Progenitor cell of endocrine pancreas (in vitro differentiated cells): Measurements from ENCODE around the gene ALDH1L2. TPM values are rescaled to one million over a fixed set of nuclear protein-coding genes. Genes with fewer than 3 reads are reported as not detected.

Experiments used
- DNase-seq: peaks from one replicate; pipeline ENCODE4 v3.0.0; 2021; ENCODE audit warnings: low spot score; ENCODE audit not compliant: unreplicated experiment
- H3K27ac Mint-ChIP-seq: 2 replicates; pipeline ENCODE4 v1.8.0; 2021; ENCODE audit warnings: mild to moderate bottlenecking, moderate library complexity, mixed read lengths
- H3K27me3 Mint-ChIP-seq: 2 replicates; pipeline ENCODE4 v1.8.0; 2021; ENCODE audit warnings: mixed read lengths
- H3K36me3 Mint-ChIP-seq: 2 replicates; pipeline ENCODE4 v1.8.0; 2022; ENCODE audit warnings: mixed read lengths; ENCODE audit not compliant: insufficient read depth
- H3K4me1 Mint-ChIP-seq: 2 replicates; pipeline ENCODE4 v1.8.0; 2021; ENCODE audit warnings: low read depth, mixed read lengths
- H3K4me3 Mint-ChIP-seq: 2 replicates; pipeline ENCODE4 v1.8.0; 2021; ENCODE audit warnings: low read depth, mild to moderate bottlenecking, moderate library complexity, mixed read lengths
- H3K9me3 Mint-ChIP-seq: 2 replicates; pipeline ENCODE4 v1.8.0; 2021; ENCODE audit warnings: low read depth, mixed read lengths
- total RNA-seq: library from RNA; stranded (reverse); gene quantifications from 2 replicates; pipeline ENCODE4 v1.2.1, GENCODE V29; 2021
- TF ChIP-seq, protein P1 (sequence below): fragments of 200-600 bp; sonication (generic); IDR thresholded peaks from one replicate; pipeline ENCODE4 v1.5.0; 2021; ENCODE audit warnings: antibody characterized with exemption, mild to moderate bottlenecking; ENCODE audit not compliant: unreplicated experiment

Gene ALDH1L2
- total RNA-seq, 1 donor from 2014 or later = 0.69 TPM

DNA sequence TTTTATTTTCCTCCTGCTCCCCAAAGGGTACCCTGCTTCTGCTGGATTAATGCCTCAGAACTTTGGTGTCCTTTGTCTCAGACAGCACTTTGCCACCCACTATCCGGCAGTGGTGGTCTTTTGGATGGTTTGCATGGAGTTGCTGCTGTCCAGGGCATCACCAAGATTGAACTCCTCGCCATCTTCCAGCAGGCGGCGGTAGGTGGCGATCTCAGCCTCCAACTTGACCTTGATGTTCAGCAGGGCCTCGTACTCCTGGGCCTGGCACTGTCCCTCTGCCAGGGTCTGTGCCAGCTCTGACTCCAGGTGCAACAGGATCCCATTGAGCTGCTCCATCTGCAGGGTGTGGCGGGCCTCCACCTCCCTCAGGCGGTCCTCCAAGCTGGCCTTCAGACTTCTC, 107.6 kb downstream of the ALDH1L2 start:
- no peaks in the 10 kb centered on the region for H3K4me1 Mint-ChIP-seq
- peaks cover 3% of the 10 kb centered on the region for H3K9me3 Mint-ChIP-seq
- no peaks in the 10 kb centered on the region for H3K27me3 Mint-ChIP-seq
- no peak overlapping the region for H3K4me3 Mint-ChIP-seq
- TF ChIP-seq, protein P1, sequence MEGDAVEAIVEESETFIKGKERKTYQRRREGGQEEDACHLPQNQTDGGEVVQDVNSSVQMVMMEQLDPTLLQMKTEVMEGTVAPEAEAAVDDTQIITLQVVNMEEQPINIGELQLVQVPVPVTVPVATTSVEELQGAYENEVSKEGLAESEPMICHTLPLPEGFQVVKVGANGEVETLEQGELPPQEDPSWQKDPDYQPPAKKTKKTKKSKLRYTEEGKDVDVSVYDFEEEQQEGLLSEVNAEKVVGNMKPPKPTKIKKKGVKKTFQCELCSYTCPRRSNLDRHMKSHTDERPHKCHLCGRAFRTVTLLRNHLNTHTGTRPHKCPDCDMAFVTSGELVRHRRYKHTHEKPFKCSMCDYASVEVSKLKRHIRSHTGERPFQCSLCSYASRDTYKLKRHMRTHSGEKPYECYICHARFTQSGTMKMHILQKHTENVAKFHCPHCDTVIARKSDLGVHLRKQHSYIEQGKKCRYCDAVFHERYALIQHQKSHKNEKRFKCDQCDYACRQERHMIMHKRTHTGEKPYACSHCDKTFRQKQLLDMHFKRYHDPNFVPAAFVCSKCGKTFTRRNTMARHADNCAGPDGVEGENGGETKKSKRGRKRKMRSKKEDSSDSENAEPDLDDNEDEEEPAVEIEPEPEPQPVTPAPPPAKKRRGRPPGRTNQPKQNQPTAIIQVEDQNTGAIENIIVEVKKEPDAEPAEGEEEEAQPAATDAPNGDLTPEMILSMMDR = peak; percentile 8
- H3K36me3 Mint-ChIP-seq = no peaks in the 10 kb centered on the region
- no peak overlapping the region for H3K27ac Mint-ChIP-seq
- DNase-seq = no peak

DNA sequence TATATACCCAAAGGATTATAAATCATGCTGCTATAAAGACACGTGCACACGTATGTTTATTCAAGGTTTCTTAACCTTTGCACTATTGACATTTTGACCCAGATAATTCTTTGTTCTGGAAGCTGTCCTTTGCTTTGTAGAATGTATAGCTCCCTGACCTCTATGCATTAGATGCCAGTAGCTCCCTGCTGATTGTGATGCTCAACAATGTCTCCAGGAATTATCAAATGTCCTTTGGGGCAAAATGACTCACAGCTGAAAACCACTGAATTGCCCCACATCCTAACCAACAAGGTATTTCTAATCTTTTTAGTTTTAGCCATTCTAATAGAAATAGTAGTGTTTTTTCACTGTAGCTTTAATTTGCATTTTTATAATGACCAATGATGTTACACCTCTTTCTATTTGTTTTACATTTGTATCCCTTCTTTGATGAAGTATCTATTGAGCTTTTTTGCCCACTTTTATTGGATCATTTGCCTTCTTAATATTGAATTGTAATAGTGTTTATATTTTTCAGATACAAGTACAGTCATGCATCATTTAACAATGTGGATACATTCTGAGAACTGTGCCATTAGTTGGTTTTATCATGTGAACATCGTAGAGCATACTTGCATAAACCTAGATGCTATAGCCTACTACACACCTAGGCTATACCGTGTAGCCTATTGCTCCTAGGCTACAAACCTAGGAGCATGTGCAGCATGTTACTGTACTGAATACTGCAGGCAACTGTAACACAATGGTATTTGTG, 108.5 kb downstream of the ALDH1L2 start:
- TF ChIP-seq, protein P1 = no peak
- Mint-ChIP-seq H3K27ac (no peak overlapping the region), H3K27me3 (no peaks in the 10 kb centered on the region), H3K4me3 (no peak overlapping the region), H3K9me3 (peaks cover 3% of the 10 kb centered on the region), H3K4me1 (no peaks in the 10 kb centered on the region), H3K36me3 (no peaks in the 10 kb centered on the region)
- DNase-seq = no peak

DNA sequence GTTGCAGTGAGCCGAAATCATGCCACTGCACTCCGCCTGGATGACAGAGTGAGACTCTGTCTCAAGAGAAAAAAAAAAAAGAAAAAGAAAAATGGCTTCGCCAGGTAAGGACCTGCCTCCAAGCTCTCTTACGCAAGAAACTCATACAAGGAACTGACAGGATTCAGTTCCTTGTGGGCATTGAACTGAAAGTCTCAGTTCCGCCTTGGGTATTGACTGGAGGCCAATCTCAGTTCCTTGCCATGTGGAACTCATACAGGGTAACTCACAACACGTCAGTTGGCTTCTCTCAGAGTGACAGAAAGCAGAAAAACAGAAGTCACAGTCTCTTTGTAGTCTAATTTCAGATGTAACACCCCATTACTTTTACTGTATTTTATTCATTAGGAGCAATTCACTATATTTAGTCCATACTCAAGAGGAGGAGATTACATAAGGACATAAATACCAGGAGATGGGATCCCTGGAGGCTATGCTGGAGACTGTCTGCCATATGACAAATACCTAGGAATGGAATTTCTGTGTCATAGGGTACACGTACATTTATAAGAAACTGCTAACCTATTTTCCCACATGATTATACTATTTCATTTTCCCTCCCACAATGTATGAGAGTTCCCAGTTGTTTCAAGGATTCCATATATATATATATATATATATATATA, 109.5 kb downstream of the ALDH1L2 start:
- peaks cover 3% of the 10 kb centered on the region for H3K9me3 Mint-ChIP-seq
- H3K27me3 Mint-ChIP-seq = no peaks in the 10 kb centered on the region
- no peak overlapping the region for H3K4me3 Mint-ChIP-seq
- no peak for DNase-seq
- H3K4me1 Mint-ChIP-seq = no peaks in the 10 kb centered on the region
- TF ChIP-seq, protein P1 = no peak
- H3K36me3 Mint-ChIP-seq = no peaks in the 10 kb centered on the region
- H3K27ac Mint-ChIP-seq = no peak overlapping the region

DNA sequence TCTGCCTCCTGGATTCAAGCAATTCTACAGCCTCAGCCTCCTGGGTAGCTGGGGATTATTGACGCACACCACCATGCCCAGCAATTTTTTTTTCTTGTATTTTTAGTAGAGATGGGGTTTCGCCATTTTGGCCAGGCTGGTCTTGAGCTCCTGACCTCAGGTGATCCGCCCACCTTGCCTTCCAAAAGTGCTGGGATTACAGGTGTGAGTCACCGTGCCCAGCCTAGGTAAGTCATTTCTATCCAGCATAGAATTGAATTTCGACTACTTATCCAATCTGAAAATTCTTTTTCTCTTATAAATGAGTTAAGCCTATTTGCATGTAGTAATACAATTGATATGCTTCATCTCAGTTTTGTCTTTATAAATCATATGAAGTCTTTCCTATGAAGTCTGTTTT, 111.0 kb downstream of the ALDH1L2 start:
- H3K27me3 Mint-ChIP-seq = peaks cover 6% of the 10 kb centered on the region
- TF ChIP-seq, protein P1 = no peak
- H3K9me3 Mint-ChIP-seq = no peaks in the 10 kb centered on the region
- H3K4me1 Mint-ChIP-seq = no peaks in the 10 kb centered on the region
- H3K27ac Mint-ChIP-seq = no peak overlapping the region
- no peak for DNase-seq
- no peak overlapping the region for H3K4me3 Mint-ChIP-seq
- H3K36me3 Mint-ChIP-seq = no peaks in the 10 kb centered on the region

DNA sequence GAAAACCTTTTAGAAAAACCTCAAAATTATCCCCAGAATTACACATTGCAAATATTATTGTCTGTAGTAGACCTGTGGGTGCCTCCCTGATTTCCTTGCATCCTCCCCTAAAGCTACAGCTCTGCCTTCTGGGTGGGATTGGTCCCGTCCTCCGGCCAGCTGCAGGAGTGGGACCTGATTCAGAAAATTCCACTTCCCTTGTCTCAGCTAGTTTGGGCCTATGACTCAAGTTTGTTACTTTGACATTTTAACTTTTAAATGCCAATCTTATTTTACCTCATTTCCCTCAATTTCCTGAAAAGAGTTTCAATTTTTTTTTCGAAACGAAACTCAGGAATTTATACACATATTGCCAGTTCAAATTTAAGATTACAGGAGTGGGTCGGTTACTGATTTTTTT, 113.0 kb downstream of the ALDH1L2 start:
- Mint-ChIP-seq H3K4me3 (no peak overlapping the region), H3K4me1 (no peaks in the 10 kb centered on the region)
- TF ChIP-seq, protein P1 = no peak

More for the DNA sequence above, 113.0 kb downstream of the ALDH1L2 start:
- Mint-ChIP-seq H3K36me3 (no peaks in the 10 kb centered on the region), H3K9me3 (no peaks in the 10 kb centered on the region), H3K27me3 (peaks cover 6% of the 10 kb centered on the region), H3K27ac (no peak overlapping the region)
- DNase-seq = no peak

Other genes starting within 250 kb of the ALDH1L2 start
- gene SLC41A2, start 126.2 kb downstream of the ALDH1L2 start, total RNA-seq = 7.6 and 8.9 TPM in 2 replicates
- 22.3 and 24.3 TPM in 2 replicates for gene NOPCHAP1, start 98.1 kb downstream of the ALDH1L2 start, total RNA-seq
- gene WASHC4, start 23.3 kb upstream of the ALDH1L2 start, total RNA-seq = 50.1 and 52.7 TPM in 2 replicates
- gene APPL2, start 151.7 kb upstream of the ALDH1L2 start, total RNA-seq = 158 and 159 TPM in 2 replicates
- gene C12orf75, start 246.2 kb upstream of the ALDH1L2 start, total RNA-seq = 228 and 231 TPM in 2 replicates